HG02870 (cell line): ENCODE results near the gene MYH10.
"Not testable (repeated sequence)": the region's sequence is repeated elsewhere in the genome, so short reads cannot be mapped to it uniquely, and the experiment has no call there.

ENCODE experiments used
- ATAC-seq: cut with Tn5 transposase; IDR thresholded peaks from one replicate; pipeline ENCODE4 v1.9.1; 2021; ENCODE audit warnings: mild to moderate bottlenecking, moderate library complexity; ENCODE audit not compliant: unreplicated experiment

The MYH10 gene

GRCh38 chr17:8630227-8630801 is at the start of gene MYH10:
Gene MYH10 (minus strand): TSS chr17:8630725. CDS start chr17:8623246, 7,479 bp downstream.
- no peak for ATAC-seq

- ATAC-seq, result no peak
Observed at GRCh38 chr17:8679126-8679525, 48.6 kb upstream of the MYH10 start.

GRCh38 chr17:8675306-8675705 is 44.8 kb upstream of the MYH10 start:
- ATAC-seq, result no peak

- ATAC-seq, result no peak
Observed at GRCh38 chr17:8674344-8675305, 44.1 kb upstream of the MYH10 start.

- ATAC-seq, result no peak
Observed at GRCh38 chr17:8673612-8674011, 43.1 kb upstream of the MYH10 start.

- no peak for ATAC-seq
Observed at GRCh38 chr17:8672326-8672725, 41.8 kb upstream of the MYH10 start.

- no peak for ATAC-seq
Observed at GRCh38 chr17:8670421-8670820, 39.9 kb upstream of the MYH10 start.

GRCh38 chr17:8668176-8668740 is 37.7 kb upstream of the MYH10 start:
- no peak for ATAC-seq

- ATAC-seq, result no peak
Observed at GRCh38 chr17:8667421-8667820, 36.9 kb upstream of the MYH10 start.

- no peak for ATAC-seq
Observed at GRCh38 chr17:8665684-8666083, 35.2 kb upstream of the MYH10 start.

GRCh38 chr17:8664456-8665126 is 34.1 kb upstream of the MYH10 start:
- no peak for ATAC-seq

- ATAC-seq, result no peak
Observed at GRCh38 chr17:8662973-8663372, 32.4 kb upstream of the MYH10 start.

GRCh38 chr17:8662076-8662831 is 31.7 kb upstream of the MYH10 start:
- ATAC-seq, result no peak

- not testable (repeated sequence) for ATAC-seq
Observed at GRCh38 chr17:8660709-8661108, 30.2 kb upstream of the MYH10 start.

GRCh38 chr17:8659758-8660410 is 29.4 kb upstream of the MYH10 start:
- no peak for ATAC-seq

- no peak for ATAC-seq
Observed at GRCh38 chr17:8658810-8659209, 28.3 kb upstream of the MYH10 start.

GRCh38 chr17:8656693-8657092 is 26.2 kb upstream of the MYH10 start:
- ATAC-seq, result no peak

GRCh38 chr17:8654822-8655221 is 24.3 kb upstream of the MYH10 start:
- ATAC-seq, result no peak

GRCh38 chr17:8651013-8651412 is 20.5 kb upstream of the MYH10 start:
- ATAC-seq, result no peak

- ATAC-seq, result no peak
Observed at GRCh38 chr17:8650119-8650499, 19.6 kb upstream of the MYH10 start.
